Mesothelial cell of epicardium (in vitro differentiated cells): ENCODE results near the gene KANSL1L. TPM values are rescaled to one million over a fixed set of nuclear protein-coding genes. Genes with fewer than 3 reads are reported as not detected.

Experiments used
- DNase-seq, 2 experiments: peaks; one replicate each; pipeline ENCODE4 v3.0.0; 2021; ENCODE audit warnings: low spot score in 2 of 2; ENCODE audit not compliant: unreplicated experiment in 2 of 2
- H3K27ac Mint-ChIP-seq: 2 replicates; pipeline ENCODE4 v1.8.0; 2021; ENCODE audit warnings: mixed read lengths
- H3K27me3 Mint-ChIP-seq: 2 replicates; pipeline ENCODE4 v1.8.0; 2021; ENCODE audit warnings: low read depth, mixed read lengths
- H3K36me3 Mint-ChIP-seq: 2 replicates; pipeline ENCODE4 v1.8.0; 2021; ENCODE audit warnings: mixed read lengths
- H3K4me1 Mint-ChIP-seq: 2 replicates; pipeline ENCODE4 v1.8.0; 2021; ENCODE audit warnings: mixed read lengths
- H3K4me3 Mint-ChIP-seq: 2 replicates; pipeline ENCODE4 v1.8.0; 2021; ENCODE audit warnings: mild to moderate bottlenecking, moderate library complexity, mixed read lengths
- H3K9me3 Mint-ChIP-seq: 2 replicates; pipeline ENCODE4 v1.8.0; 2021; ENCODE audit warnings: mixed read lengths
- total RNA-seq: library from RNA; stranded (reverse); gene quantifications from 3 replicates; pipeline ENCODE4 v1.2.1, GENCODE V29; 2021
- TF ChIP-seq, protein P1 (sequence below): fragments of 200-600 bp; sonication (generic); IDR thresholded peaks from one replicate; pipeline ENCODE4 v1.5.0; 2021; ENCODE audit warnings: antibody characterized with exemption; ENCODE audit not compliant: unreplicated experiment

KANSL1L gene
- total RNA-seq, 1 donor from 2014 or later: 25.9 TPM

DNA sequence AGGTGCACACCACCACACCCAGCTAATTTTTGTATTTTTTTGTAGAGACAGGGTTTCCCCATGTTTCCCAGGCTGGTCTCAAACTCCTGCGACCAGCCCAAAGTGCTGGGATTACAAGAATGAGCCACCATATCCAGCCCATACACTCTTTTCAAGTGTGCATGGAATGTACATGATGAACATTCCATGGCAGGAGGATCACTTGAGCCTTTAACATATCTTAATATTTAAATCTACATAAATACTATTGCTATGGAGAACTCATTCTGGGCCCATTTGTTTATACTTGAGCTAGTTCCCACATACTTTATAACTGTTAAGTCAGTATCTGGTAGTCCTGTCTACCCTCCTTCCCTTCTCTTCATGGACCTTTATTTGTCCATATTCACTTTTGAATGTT lies 120.3 kb downstream of the KANSL1L start:
- Mint-ChIP-seq H3K36me3 (peaks cover 34% of the 10 kb centered on the region), H3K9me3 (peaks cover 28% of the 10 kb centered on the region), H3K4me3 (no peak overlapping the region), H3K27me3 (no peaks in the 10 kb centered on the region), H3K27ac (no peak overlapping the region), H3K4me1 (no peaks in the 10 kb centered on the region)
- TF ChIP-seq, protein P1, sequence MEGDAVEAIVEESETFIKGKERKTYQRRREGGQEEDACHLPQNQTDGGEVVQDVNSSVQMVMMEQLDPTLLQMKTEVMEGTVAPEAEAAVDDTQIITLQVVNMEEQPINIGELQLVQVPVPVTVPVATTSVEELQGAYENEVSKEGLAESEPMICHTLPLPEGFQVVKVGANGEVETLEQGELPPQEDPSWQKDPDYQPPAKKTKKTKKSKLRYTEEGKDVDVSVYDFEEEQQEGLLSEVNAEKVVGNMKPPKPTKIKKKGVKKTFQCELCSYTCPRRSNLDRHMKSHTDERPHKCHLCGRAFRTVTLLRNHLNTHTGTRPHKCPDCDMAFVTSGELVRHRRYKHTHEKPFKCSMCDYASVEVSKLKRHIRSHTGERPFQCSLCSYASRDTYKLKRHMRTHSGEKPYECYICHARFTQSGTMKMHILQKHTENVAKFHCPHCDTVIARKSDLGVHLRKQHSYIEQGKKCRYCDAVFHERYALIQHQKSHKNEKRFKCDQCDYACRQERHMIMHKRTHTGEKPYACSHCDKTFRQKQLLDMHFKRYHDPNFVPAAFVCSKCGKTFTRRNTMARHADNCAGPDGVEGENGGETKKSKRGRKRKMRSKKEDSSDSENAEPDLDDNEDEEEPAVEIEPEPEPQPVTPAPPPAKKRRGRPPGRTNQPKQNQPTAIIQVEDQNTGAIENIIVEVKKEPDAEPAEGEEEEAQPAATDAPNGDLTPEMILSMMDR: no peak
- DNase-seq: no peak

DNA sequence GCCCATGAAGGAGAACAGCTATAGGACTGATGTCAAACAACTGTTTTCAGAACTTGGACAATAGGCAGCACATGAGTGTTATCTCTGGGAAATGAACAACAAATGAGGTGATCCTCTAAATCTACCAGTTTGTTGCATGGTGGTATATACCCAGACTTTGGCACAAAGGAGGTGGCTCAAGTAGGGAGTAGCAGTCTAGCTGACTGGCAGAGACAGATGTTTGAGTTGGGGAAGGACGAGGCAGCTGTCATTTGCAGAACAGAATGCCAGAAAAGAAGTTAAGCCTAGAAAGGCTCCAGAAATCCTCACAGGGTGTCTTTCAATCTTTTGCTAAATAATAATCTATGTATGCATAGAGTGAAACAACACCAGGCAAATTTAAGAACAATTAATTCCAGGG lies 121.4 kb downstream of the KANSL1L start:
- H3K4me1 Mint-ChIP-seq: no peaks in the 10 kb centered on the region
- H3K27me3 Mint-ChIP-seq: no peaks in the 10 kb centered on the region
- H3K9me3 Mint-ChIP-seq: peaks cover 18% of the 10 kb centered on the region
- no peak overlapping the region for H3K27ac Mint-ChIP-seq
- no peak for DNase-seq
- TF ChIP-seq, protein P1: no peak
- H3K4me3 Mint-ChIP-seq: no peak overlapping the region
- peaks cover 28% of the 10 kb centered on the region for H3K36me3 Mint-ChIP-seq

DNA sequence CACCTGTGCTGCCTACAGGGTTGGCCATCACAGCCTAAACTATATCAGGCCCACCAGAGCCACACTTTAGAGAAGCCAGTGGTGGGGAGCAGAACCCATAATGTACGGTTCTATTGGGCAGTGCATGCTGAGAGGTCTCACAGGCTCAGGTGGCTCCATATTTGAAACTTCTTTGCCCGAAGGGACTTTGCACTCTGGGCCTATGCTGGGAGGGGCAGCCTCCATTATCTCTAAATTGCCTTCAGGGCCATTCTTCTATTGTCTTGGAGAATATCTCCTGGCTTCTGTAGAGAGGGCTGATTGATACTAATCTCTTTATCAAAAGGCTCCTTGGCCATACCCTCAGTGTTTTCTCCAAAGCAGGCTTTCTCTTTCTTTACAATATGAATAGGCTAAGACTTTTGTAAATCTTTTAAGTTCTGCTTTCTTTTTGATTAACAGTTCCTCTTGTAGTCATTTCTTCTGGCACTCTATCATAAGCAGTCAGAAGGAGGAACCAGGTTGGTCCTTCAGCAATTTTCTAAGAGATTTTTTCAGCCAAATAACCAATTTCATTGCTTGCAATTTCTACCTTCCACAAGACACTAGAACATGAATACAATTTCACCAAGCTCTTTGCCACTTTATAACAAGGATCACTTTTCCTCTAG lies 124.2 kb downstream of the KANSL1L start:
- no peak overlapping the region for H3K4me3 Mint-ChIP-seq
- TF ChIP-seq, protein P1: no peak
- peaks cover 13% of the 10 kb centered on the region for H3K9me3 Mint-ChIP-seq
- no peak for DNase-seq
- H3K4me1 Mint-ChIP-seq: no peaks in the 10 kb centered on the region
- peaks cover 20% of the 10 kb centered on the region for H3K36me3 Mint-ChIP-seq
- no peak overlapping the region for H3K27ac Mint-ChIP-seq
- H3K27me3 Mint-ChIP-seq: no peaks in the 10 kb centered on the region

DNA sequence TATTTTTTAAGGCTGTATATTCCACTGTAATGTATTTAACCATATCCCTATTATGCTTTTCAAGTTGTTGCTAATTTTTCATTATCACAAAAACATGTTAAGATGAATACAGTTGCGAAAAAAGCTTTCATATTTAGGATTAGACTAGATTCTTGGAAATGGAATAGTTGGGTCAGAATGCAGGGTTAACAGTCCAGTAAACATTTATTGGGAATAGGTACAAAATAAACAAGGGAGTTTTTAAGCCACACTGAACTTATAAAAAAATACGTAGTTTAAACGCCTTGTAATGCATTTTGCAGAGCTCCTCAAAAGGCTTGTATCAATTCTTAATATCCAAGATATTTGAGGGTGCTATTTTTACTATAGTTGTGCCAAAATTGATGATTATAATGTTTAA lies 133.1 kb downstream of the KANSL1L start:
- no peak for DNase-seq
- H3K36me3 Mint-ChIP-seq: peaks cover 2% of the 10 kb centered on the region
- H3K27ac Mint-ChIP-seq: no peak overlapping the region
- H3K4me3 Mint-ChIP-seq: no peak overlapping the region
- TF ChIP-seq, protein P1: no peak
- H3K4me1 Mint-ChIP-seq: no peaks in the 10 kb centered on the region
- H3K27me3 Mint-ChIP-seq: no peaks in the 10 kb centered on the region
- peaks cover 5% of the 10 kb centered on the region for H3K9me3 Mint-ChIP-seq

DNA sequence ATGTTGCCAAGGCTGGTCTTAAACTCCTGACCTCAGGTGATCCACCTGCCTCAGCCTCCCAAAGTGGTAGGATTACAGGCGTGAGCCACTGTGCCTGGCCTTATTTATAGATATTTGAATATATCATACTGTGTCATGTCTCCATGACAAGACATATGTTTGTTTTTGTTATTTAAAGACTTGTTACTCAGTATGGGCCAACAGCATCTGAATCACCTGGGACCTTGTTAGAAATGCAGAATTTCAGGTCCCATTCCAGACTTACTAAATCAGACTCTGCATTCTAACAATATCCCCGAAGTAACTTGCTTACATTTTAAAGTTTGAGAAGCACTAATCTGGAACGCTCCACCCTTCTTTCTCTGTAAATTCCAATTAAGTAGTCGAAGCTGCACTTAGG lies 135.5 kb downstream of the KANSL1L start:
- no peaks in the 10 kb centered on the region for H3K27me3 Mint-ChIP-seq
- TF ChIP-seq, protein P1: no peak

More for the DNA sequence above, 135.5 kb downstream of the KANSL1L start:
- Mint-ChIP-seq H3K36me3 (no peaks in the 10 kb centered on the region), H3K9me3 (peaks cover 5% of the 10 kb centered on the region), H3K4me3 (no peak overlapping the region), H3K4me1 (no peaks in the 10 kb centered on the region), H3K27ac (no peak overlapping the region)
- DNase-seq: no peak
